HUDEP-2 (cell line): ENCODE results near the gene SV2C.

Experiments
- DNase-seq, 76 experiments: peaks; one replicate each; lab custom pipeline; 2025; ENCODE audit not compliant: unreplicated experiment in 76 of 76; lab: John Stamatoyannopoulos, UW

Gene SV2C

DNA sequence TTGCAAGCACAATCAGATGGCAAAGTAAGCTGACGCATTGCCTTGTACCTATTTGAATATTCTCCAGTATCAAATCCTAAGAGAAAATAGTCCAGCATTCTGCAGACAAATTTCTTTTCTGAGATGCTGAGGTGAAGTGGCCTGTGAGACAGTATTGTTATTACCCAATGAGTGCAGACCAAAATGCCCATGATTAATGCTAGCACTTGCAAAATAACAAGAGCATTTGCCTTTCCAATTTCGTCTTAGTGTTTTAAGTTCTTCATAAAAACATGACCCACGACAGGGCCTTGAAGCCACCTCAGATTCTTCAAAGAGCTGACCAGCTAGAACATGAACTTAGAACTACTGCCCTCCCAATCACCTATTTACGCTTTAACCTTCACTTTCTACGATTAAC lies 317.3 kb downstream of the SV2C start:
- DNase-seq = no peak

- no peak for DNase-seq
These were observed 318.6 kb downstream of the SV2C start for GRCh38 chr5:76401801-76402250.

DNA sequence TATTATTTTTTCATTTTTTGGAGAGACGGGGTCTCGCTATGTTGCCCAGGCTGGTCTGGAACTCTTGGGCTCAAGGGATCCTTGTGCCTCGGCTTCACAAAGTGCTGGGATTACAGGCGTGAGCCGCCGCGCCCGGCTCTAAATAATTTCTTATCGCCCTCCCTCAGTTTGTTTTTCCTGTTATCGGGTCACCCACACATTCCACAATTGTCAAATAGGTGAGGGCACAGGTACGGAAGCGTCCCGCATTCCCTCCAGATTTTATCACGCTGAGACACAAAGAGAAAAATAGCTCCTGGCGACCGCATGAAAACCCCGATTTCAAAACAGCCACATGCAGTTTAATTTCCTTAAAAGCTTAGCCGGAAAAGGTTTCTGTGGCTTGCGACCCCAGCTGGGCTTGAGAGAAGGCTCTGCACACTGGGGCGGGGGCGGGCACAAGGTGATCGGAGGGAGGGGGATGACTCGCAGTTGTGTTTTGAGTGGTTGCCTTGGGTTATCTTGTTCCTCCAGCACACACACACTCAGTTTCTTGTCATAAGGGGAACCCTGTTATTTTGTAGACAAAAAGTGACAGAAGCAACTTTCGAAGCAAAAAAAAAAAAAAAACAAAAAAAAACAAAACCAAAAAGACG lies 319.2 kb downstream of the SV2C start:
- DNase-seq = peak in 62 of 76 experiments; percentile 5 to 77 (median 41)

GRCh38 chr5:76402886-76403765 lies 319.9 kb downstream of the SV2C start, which contains the start of gene IQGAP2:
Gene IQGAP2 (plus strand): TSS chr5:76403285. CDS start chr5:76403546, 261 bp downstream.
- peak in 71 of 76 experiments; percentile 9 to 81 (median 58) for DNase-seq
